ENCODE measurements around the gene TANGO2.

Gene TANGO2

GRCh38 chr22:20087319-20088262, 66.7 kb downstream of the TANGO2 start:
- DNase-seq (no peak), ATAC-seq (no peak)
- Mint-ChIP-seq H3K27me3 (no peaks in the 10 kb centered on the region), H3K4me1 (peaks cover 58% of the 10 kb centered on the region), H3K36me3 (ENCODE audit: low read depth) (peaks cover 62% of the 10 kb centered on the region), H3K27ac (no peak overlapping the region), H3K4me3 (no peak overlapping the region), H3K9me3 (no peaks in the 10 kb centered on the region)

GRCh38 chr22:20088263-20088648, 67.3 kb downstream of the TANGO2 start:
- H3K27me3 Mint-ChIP-seq, result no peaks in the 10 kb centered on the region

GRCh38 chr22:20089226-20089976, 68.5 kb downstream of the TANGO2 start:
- Mint-ChIP-seq H3K36me3 (ENCODE audit: low read depth) (peaks cover 73% of the 10 kb centered on the region), H3K4me1 (peaks cover 51% of the 10 kb centered on the region), H3K27ac (no peak overlapping the region), H3K27me3 (no peaks in the 10 kb centered on the region), H3K4me3 (no peak overlapping the region), H3K9me3 (no peaks in the 10 kb centered on the region)
- no peak for ATAC-seq
- no peak for DNase-seq

More at GRCh38 chr22:20088263-20088648, 67.3 kb downstream of the TANGO2 start:
- Mint-ChIP-seq H3K4me3 (no peak overlapping the region), H3K27ac (no peak overlapping the region), H3K36me3 (ENCODE audit: low read depth) (peaks cover 63% of the 10 kb centered on the region), H3K9me3 (no peaks in the 10 kb centered on the region), H3K4me1 (peaks cover 57% of the 10 kb centered on the region)
- ATAC-seq, result no peak
- DNase-seq, result no peak

- no peak overlapping the region for H3K27ac Mint-ChIP-seq
- ATAC-seq (no peak), DNase-seq (no peak)
- H3K4me1 Mint-ChIP-seq, result peaks cover 51% of the 10 kb centered on the region
- no peaks in the 10 kb centered on the region for H3K9me3 Mint-ChIP-seq
- H3K4me3 Mint-ChIP-seq, result no peak overlapping the region
- H3K36me3 Mint-ChIP-seq (ENCODE audit: low read depth), result peaks cover 79% of the 10 kb centered on the region
- H3K27me3 Mint-ChIP-seq, result no peaks in the 10 kb centered on the region
These were observed 69.2 kb downstream of the TANGO2 start for GRCh38 chr22:20089977-20090729.

GRCh38 chr22:20090730-20091240, 69.9 kb downstream of the TANGO2 start:
- no peak for ATAC-seq
- peaks cover 53% of the 10 kb centered on the region for H3K4me1 Mint-ChIP-seq
- peaks cover 79% of the 10 kb centered on the region for H3K36me3 Mint-ChIP-seq (ENCODE audit: low read depth)
- H3K4me3 Mint-ChIP-seq, result no peak overlapping the region
- H3K27me3 Mint-ChIP-seq, result no peaks in the 10 kb centered on the region
- no peaks in the 10 kb centered on the region for H3K9me3 Mint-ChIP-seq
- H3K27ac Mint-ChIP-seq, result no peak overlapping the region
- DNase-seq, result no peak

- Mint-ChIP-seq H3K27ac (no peak overlapping the region), H3K36me3 (ENCODE audit: low read depth) (peaks cover 79% of the 10 kb centered on the region), H3K4me1 (peaks cover 56% of the 10 kb centered on the region), H3K27me3 (no peaks in the 10 kb centered on the region), H3K9me3 (no peaks in the 10 kb centered on the region), H3K4me3 (no peak overlapping the region)
- no peak for ATAC-seq
- DNase-seq, result no peak
These were observed 71.0 kb downstream of the TANGO2 start for GRCh38 chr22:20091690-20092476.

- Mint-ChIP-seq H3K4me3 (peak overlapping the region; percentile 17), H3K27me3 (no peaks in the 10 kb centered on the region), H3K36me3 (ENCODE audit: low read depth) (peaks cover 79% of the 10 kb centered on the region), H3K4me1 (peaks cover 58% of the 10 kb centered on the region), H3K9me3 (no peaks in the 10 kb centered on the region), H3K27ac (no peak overlapping the region)
- DNase-seq (no peak), ATAC-seq (peak; percentile 46)
These were observed 71.6 kb downstream of the TANGO2 start for GRCh38 chr22:20092477-20092854.

- ATAC-seq (no peak), DNase-seq (no peak)
- Mint-ChIP-seq H3K4me3 (no peak overlapping the region), H3K27ac (no peak overlapping the region), H3K4me1 (peaks cover 61% of the 10 kb centered on the region), H3K36me3 (ENCODE audit: low read depth) (peaks cover 79% of the 10 kb centered on the region), H3K27me3 (no peaks in the 10 kb centered on the region), H3K9me3 (no peaks in the 10 kb centered on the region)
These were observed 72.7 kb downstream of the TANGO2 start for GRCh38 chr22:20093418-20094196.

GRCh38 chr22:20094197-20094807, 73.4 kb downstream of the TANGO2 start:
- Mint-ChIP-seq H3K27ac (no peak overlapping the region), H3K4me1 (peaks cover 68% of the 10 kb centered on the region), H3K9me3 (no peaks in the 10 kb centered on the region), H3K4me3 (no peak overlapping the region), H3K27me3 (no peaks in the 10 kb centered on the region), H3K36me3 (ENCODE audit: low read depth) (peaks cover 81% of the 10 kb centered on the region)
- no peak for ATAC-seq
- no peak for DNase-seq

- peak overlapping the region; percentile 25 for H3K4me3 Mint-ChIP-seq
- H3K27ac Mint-ChIP-seq, result peak overlapping the region; percentile 70
- ATAC-seq (no peak), DNase-seq (no peak)
- no peaks in the 10 kb centered on the region for H3K27me3 Mint-ChIP-seq
- no peaks in the 10 kb centered on the region for H3K9me3 Mint-ChIP-seq
- H3K36me3 Mint-ChIP-seq (ENCODE audit: low read depth), result peaks cover 81% of the 10 kb centered on the region
- peaks cover 78% of the 10 kb centered on the region for H3K4me1 Mint-ChIP-seq
These were observed 74.6 kb downstream of the TANGO2 start for GRCh38 chr22:20095521-20095920.

GRCh38 chr22:20096574-20097420, 75.9 kb downstream of the TANGO2 start:
- ATAC-seq, result no peak
- Mint-ChIP-seq H3K36me3 (ENCODE audit: low read depth) (peaks cover 76% of the 10 kb centered on the region), H3K27ac (peak overlapping the region; percentile 10)

GRCh38 chr22:20099099-20099711, 78.3 kb downstream of the TANGO2 start:
- ATAC-seq, result no peak
- H3K36me3 Mint-ChIP-seq (ENCODE audit: low read depth), result peaks cover 76% of the 10 kb centered on the region
- H3K4me1 Mint-ChIP-seq, result peaks cover 71% of the 10 kb centered on the region
- no peak overlapping the region for H3K4me3 Mint-ChIP-seq
- H3K9me3 Mint-ChIP-seq, result no peaks in the 10 kb centered on the region
- H3K27ac Mint-ChIP-seq, result peak overlapping the region; percentile 95
- no peaks in the 10 kb centered on the region for H3K27me3 Mint-ChIP-seq
- DNase-seq, result no peak

More at GRCh38 chr22:20096574-20097420, 75.9 kb downstream of the TANGO2 start:
- no peaks in the 10 kb centered on the region for H3K9me3 Mint-ChIP-seq
- H3K27me3 Mint-ChIP-seq, result no peaks in the 10 kb centered on the region
- H3K4me1 Mint-ChIP-seq, result peaks cover 78% of the 10 kb centered on the region
- no peak overlapping the region for H3K4me3 Mint-ChIP-seq
- no peak for DNase-seq

All from activated naive CD8-positive, alpha-beta T cell treated with anti-CD3 and anti-CD28 coated beads, Interleukin-2, amount 50 U/mL, for 24 hours (primary cell).